Globus pallidus (tissue), 1 donor: ENCODE results near the gene KRT5.
"Not testable (repeated sequence)": the region's sequence is repeated elsewhere in the genome, so short reads cannot be mapped to it uniquely, and the experiment has no call there.

Experiments used
- DNase-seq: peaks from one replicate; pipeline ENCODE4 v3.0.0-alpha.2; 2015; ENCODE audit warnings: low spot score

Gene KRT5

GRCh38 chr12:52494100-52494499 is 26.1 kb downstream of the KRT5 start:
- DNase-seq = no peak

GRCh38 chr12:52493172-52493571 is 27.0 kb downstream of the KRT5 start, which contains the start of gene KRT6A:
KRT6A (minus strand) TSS chr12:52493257; CDS start chr12:52493188, 69 bp downstream.
- DNase-seq = no peak

GRCh38 chr12:52492405-52492804 is 27.8 kb downstream of the KRT5 start:
- DNase-seq = not testable (repeated sequence)

- not testable (repeated sequence) for DNase-seq
These were observed 28.7 kb downstream of the KRT5 start for GRCh38 chr12:52491495-52491894.

- no peak for DNase-seq
These were observed 31.5 kb downstream of the KRT5 start for GRCh38 chr12:52488736-52489135.

GRCh38 chr12:52487744-52488443 is 32.3 kb downstream of the KRT5 start:
- DNase-seq = not testable (repeated sequence)

- no peak for DNase-seq
These were observed 33.0 kb downstream of the KRT5 start for GRCh38 chr12:52487211-52487610.

- no peak for DNase-seq
These were observed 33.8 kb downstream of the KRT5 start for GRCh38 chr12:52486166-52487105.

GRCh38 chr12:52480073-52480472 is 40.1 kb downstream of the KRT5 start:
- no peak for DNase-seq

- DNase-seq = no peak
These were observed 42.5 kb downstream of the KRT5 start for GRCh38 chr12:52477651-52478050.

GRCh38 chr12:52474212-52474611 is 46.0 kb downstream of the KRT5 start:
- DNase-seq = no peak

- DNase-seq = no peak
These were observed 46.4 kb downstream of the KRT5 start, which contains the start of gene KRT6C for GRCh38 chr12:52473768-52474167. KRT6C (minus strand) TSS chr12:52473805; CDS start chr12:52473737, 68 bp downstream.

GRCh38 chr12:52469853-52470252 is 50.3 kb downstream of the KRT5 start:
- no peak for DNase-seq

- DNase-seq = no peak
These were observed 55.3 kb downstream of the KRT5 start for GRCh38 chr12:52464897-52465296.
